Fibroblast of skin of right quadriceps (primary cell): Measurements from ENCODE around the gene PSMA1.
A peak's percentile ranks its signal among the peaks of the same experiment; 100 is the strongest.
"Not testable (repeated sequence)": the region's sequence is repeated elsewhere in the genome, so short reads cannot be mapped to it uniquely, and the experiment has no call there.

Source experiments
- DNase-seq: peaks from one replicate; pipeline ENCODE4 v3.0.0-alpha.2; 2013

Gene PSMA1

DNA sequence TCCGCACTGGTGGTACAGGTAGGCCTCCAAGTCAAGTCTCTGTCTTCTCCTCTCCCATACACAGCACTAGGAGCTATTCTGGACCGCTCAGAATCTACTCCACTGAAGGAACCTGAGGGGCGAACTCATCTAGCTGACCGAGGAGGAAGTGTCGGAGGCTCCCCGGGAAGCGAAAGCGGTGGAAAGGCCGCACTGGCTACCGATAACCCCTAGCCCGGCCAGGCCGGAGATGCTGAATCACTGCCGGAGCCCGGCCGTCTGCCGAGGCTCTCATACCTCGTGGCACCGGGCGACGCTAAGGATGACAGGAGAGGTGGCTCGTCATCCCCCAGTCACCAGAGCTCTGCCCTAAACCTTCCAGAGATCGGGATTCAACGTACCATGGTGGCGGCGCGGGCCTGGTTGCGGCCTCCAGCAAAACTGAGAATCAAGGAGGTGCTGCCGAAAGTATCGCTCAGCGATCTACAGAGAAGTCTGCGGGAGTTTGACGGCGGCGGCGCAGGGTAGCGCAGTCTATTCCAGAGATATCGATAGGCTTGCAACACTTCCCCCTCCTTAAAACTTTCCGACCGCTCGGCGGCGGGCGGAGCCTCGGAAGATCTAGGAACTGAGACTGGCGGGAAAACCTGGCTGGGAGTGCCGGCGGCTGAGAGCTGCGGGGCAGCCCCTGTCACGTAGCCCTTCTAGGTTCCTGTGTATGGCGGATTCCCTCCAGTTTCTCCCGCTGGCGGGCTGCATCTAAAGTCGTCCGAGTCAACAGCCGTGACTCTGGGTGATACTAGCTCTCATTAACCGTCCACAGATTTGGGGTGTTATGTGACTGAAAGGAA lies at the start of gene PSMA1:
TSS of gene PSMA1 (minus strand) at position 470 of the 830 bp plus-strand sequence. CDS start at position 383, 87 bp downstream.
- DNase-seq = peak; percentile 95

DNA sequence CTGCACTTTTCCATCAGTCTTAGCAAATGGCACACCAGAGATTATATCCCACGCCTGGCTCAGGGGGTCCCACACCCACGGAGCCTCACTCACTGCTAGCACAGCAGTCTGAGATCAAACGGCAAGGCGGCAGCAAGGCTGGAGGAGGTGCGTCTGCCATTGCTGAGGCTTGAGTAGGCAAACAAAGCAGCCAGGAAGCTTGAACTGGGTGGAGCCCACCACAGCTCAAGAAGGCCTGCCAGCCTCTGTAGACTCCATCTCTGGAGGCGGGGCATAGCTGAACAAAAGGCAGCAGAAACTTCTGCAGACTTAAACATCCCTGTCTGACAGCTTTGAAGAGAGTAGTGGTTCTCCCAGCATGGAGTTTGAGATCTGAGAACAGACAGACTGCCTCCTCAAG lies 49.3 kb upstream of the PSMA1 start:
- DNase-seq = not testable (repeated sequence)

DNA sequence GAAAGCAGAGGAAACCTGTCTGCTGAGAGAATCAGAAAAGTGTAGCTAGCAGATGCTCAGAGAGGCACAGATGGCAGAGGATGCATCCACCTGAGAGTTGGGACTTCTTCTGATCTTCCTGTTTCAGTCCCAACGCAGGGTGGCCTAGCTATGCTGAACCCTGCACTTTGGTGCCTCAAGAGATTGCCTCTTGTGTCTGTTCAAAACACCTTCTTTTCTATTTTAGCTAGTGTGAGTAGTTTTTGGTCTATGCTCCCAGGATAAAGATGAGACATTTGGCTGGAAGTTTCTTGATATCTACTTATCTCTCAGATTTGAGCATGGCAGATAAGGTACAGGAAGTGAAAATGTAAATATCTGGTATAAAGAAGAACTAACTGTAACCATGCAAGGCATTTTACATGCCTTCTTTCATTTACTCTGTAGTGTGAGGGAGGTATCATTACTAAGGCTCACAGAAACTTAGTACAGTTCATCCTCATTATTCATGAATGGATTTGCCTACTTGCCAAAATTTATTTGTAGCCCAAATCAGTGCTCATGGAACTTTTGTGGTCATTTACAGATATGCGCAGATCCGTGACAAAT lies 47.0 kb upstream of the PSMA1 start:
- no peak for DNase-seq

DNA sequence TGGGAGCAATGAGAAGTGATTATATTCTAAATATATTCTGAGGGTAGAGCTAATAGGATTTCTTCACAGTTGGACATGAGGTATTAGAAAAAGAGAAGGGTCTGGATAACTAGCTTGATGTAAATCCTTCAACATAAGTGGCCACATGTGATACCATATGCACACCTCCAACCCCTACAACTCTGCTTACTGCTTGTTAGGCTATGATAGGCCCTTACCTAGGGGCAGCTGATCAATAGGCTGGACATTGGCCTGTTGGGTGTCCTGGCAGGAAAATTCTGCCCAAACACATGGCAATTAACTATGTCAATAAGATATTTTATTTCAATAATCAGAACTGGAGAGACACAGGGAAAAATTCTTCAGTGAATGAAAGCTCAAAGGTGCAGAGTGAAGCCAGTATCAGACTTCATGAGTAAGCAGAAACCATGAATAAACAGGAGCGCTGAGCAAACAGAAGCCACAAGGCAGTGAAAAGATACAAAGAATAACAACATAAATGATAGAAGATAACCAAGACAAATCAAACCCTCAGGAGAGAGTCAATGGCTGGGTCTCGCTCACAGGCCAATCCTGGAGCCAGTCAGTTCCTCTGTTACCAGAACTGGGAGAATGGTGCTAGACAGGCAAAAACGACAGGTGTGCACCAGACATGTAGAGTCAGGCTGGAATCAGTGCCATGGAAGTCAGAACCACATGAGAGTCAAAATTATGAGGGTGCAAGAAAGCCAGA lies 46.3 kb upstream of the PSMA1 start:
- no peak for DNase-seq

DNA sequence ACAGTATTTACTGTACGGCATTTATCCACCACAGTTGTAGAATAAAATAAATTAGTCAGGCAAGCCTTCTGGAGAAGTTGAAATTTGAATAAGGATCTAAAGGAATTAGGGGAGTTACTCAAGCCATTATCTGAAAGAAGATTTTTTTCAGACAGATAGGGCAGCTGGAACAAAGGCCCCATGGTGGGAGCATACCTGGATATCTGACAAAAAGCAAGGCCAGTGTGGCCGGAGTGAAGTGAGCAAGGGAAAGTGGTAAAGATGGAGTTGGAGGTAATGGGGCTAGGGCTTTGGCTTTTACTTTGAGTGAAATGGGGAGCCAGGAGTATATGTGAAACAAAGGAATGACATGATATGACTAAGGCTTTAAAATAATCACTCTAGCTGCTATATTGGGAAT lies 45.7 kb upstream of the PSMA1 start:
- no peak for DNase-seq

DNA sequence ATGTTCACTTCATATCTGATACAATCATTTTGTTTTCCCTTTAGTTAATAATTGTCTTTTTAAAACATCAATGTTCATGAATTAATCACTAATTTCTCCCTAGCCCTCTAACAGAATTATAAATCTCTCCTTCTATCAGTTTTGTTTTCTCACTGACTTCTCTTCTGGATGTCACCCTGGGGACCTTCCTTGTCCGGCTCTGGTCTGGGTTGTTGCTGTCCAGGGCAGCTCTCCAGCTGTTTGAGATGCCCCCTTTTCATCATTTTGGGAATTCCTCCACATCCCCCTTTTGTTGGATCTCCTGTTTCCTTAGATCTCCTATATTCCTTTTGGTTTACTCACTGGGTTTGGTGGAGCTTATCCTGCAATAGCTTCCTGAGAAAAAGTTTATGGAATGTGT lies 35.6 kb upstream of the PSMA1 start:
- DNase-seq = peak; percentile 11

DNA sequence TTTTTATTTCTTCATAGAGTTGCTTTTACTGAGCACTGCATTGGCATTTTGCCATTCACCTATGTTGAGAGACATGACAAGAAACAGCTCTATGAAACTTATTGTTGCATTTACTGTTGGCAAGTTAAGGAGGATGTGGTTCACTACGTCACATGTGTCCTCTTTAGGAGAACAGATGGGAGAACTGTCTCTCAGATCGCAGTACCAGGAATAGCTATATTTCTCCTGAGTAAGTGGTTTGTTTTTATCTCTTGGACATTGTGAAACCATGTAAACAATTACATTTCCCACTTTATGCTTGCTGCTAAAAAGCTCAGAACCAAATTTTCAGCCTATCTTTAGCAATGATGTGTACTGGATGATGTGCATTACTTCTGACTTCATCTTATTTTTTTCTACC lies 34.8 kb upstream of the PSMA1 start:
- DNase-seq = no peak

DNA sequence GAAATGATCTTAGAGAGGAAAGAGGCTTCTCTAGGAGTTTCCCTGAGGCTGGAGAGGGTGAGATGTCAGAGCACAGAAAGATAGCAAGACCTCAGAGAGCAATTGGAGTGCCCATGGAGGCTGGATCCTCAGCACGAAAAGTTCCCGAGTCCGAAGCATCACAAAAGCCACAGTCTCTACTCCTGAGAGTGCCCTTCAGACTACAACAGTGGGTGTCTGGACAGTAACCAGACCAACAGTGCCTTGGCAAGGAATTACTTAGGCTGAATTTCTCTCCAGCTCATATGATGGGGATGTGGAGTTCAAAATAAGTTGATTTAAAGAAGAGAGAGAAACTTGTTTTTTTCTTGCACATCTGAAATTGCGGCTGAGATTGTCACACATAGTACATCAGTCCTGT lies 31.9 kb upstream of the PSMA1 start:
- no peak for DNase-seq

DNA sequence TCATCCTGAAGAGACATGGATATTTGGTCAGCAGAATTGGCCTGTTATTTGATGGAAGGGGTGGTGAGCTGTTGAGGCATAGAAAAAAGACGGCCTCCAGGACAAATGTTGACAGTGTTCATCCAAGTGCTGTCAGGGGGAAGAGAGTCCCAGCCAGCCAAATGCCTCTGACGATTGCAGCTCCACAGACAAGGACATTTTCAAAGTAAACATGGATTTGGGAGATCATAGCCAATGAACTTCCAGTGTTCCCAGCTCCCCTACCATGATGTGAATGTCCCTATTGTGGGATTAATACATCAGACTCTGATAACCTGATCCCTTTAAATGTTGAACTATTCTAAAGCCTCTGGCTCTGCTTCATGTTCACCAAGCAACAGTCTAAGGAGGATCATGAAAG lies 31.2 kb upstream of the PSMA1 start:
- DNase-seq = no peak

DNA sequence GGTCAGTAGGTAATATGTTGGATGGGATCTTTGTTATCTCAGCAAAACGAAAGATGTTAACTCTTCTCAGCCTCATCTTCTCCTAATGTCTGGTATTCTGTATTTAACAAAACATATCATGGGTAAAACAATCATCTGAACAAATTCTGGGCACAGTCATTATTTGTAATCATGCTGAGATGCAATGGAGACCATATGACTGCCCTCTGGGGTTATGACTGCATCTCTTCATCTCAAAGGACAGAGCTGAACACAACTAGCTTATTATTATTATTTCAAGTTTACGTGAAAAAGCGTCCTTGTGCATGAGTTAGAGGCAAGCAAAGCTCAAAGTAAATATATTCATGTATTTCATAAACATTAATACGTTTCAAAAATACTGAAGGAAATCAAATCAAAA lies 29.7 kb upstream of the PSMA1 start:
- DNase-seq = no peak

DNA sequence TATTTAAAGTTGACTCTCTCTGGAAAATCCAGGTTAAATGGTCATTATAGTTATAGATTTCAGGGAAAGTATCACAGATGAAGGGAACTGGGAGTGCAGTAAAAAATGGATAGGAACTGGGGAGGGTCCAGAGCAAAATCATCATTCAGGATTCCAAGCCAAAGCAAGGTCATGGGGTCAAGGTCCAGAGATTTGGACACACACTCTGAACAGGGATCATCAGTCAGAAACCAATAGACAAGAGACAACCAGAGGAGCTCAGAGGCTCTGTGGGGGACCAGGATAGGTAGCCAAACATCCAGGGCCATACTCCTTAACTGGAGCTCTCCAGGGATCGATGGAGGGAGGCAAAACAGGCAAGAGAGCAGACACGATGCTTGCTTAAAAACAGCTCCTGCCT lies 27.3 kb upstream of the PSMA1 start:
- no peak for DNase-seq

DNA sequence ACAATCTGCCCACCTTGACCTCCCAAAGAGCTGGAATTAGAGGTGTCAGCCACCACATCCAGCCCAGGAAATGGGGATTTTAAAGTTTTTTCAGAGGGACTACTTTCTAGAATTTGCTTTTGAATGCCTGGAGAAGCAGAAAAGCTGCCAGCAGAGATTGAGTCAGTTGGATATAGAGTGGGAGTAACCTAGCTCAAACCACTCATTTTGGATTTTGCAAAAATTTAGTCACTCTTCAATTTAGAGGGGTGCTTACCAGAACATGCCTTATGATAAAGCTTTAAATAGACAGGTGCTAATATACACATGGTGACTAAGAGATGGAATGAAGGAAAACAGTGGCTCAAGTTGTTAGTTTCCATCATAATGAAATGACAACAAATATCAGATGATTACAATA lies 26.5 kb upstream of the PSMA1 start:
- DNase-seq = no peak

DNA sequence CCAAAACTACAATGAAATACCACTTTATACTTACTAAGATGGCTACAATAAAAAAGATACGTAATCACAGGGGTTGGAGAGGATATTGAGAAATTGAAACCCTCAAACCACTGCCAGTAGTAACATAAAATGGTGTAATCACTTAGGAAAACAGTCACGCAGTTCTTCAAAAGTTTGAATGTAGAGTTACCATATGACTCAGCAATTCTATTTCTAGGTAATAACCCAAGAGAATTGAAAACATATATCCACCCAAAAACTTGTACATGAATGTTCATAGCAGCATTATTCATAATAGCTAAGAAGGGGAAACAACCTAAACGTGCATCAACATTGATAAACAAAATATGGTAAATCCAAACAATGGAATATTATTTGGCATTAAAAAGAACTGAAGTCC lies 24.4 kb upstream of the PSMA1 start:
- peak; percentile 47 for DNase-seq

DNA sequence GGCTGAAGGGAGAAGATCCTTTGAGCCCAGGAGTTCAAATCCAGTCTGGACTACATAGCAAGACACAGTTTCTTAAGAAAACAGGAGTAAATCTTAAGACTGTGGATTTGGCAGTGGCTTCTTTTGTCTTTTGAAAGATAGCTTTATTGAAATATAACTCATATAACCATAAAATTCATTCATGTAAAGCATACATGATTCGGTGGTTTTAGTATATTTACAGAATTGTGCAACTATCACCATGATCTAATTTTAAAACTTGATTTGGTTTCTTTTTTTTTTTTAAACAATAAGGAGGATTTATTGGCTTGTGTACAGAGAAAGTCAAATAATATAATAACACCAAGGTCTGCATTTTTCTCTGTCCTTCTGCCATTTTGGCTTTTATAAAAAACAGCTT lies 23.1 kb upstream of the PSMA1 start:
- no peak for DNase-seq

DNA sequence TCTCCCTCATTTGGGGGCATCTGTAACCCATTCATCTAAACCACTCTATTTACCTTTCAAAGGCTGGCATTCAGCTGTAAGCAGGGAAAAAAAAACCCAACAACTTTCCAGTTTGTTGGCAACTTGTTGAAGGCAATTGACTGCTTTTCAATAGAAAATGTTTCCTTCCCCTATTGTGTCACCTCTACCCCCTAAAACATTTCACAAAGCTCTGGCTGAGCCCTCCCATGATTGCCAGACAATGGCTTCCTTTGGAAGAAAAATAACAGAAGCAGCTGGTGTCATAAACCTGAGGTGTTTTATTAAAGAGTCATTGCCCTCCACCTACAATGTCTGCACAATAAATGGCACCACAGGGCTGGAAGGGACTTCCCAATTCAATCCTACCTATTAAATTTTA lies 22.1 kb upstream of the PSMA1 start:
- no peak for DNase-seq

DNA sequence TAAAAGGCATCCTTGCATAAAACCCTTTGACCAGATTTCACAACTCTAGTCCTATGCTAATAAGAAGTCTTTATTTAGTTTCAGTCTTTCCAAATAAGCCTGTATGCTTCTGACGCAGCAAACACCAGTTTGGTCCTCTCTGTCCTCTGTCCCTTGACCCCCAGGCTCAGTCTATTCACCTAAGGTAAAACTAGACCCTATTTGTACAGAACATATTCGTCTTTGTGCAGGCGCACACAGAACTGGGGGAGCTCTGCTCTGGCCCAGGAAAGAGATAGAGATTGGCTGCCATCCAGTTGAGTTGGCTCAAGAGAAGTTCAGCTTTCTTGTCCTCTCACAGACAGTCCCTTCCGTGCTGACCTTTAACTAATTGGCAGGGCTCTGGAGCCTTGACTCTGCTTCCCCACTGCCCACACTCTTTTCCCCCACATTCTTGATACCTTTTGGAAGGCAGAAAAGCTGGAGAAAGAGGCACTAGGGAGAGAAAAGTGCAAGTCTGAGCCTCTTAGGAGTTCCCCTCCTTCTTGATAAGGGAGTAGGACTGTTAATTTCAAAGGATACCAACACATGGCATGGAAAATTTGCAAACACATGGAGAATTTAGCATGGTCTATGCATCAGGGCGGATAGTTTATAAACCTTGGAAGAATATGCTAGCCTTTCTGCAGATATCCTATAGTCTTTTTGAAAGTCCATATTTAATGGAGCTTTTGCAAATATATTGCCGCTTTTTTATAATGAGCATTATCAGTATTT lies 21.2 kb upstream of the PSMA1 start:
- DNase-seq = no peak

DNA sequence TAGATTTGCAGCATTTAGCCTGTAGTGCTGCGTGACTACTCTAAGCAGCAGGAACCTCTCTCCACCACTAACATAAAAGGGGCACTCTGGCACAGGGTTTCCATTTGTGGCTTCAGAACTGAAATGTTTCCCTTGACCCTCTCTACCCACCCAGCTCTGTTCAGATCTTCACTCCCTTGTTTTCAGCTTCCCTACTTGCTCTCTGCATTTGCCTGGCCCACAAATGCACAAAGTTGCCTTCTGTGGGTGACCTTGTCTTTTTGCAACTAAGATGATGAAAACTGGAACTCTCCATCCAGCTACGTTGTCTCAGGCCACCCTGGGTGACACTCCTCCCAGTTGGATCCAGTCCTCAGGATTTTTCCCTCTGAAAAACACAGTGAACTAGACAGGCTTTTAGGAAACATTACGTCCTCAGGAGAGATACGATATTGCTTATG lies 19.8 kb upstream of the PSMA1 start:
- no peak for DNase-seq

DNA sequence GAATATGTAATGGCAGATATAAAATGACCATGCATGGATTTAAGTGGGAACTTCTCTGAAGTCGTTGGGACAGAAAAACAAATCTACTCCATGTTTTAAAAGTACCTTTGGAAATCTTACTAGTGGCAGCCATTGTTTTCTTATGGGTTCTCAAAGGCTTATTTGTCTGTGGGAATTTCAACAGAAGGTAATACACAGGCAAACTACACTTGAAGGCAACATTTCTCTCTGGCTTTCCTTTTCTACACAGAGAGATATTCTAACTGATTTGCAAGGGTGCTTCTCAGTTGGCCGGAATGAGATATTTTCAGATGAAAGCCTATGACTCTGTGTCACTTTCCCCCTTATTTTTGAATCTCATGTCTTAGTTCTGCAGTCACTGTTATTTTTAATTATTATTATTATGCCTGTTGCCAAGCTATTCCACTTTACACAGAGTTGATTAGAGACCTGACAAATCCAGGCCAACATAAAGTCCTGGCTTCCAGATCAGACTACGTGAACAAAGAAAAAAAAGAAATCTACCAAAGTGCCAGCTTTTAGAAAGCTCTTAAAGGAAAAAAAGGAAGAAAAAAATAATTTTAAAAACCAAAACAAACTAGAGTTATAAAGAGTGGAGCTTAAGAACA lies 18.9 kb upstream of the PSMA1 start:
- DNase-seq = no peak

DNA sequence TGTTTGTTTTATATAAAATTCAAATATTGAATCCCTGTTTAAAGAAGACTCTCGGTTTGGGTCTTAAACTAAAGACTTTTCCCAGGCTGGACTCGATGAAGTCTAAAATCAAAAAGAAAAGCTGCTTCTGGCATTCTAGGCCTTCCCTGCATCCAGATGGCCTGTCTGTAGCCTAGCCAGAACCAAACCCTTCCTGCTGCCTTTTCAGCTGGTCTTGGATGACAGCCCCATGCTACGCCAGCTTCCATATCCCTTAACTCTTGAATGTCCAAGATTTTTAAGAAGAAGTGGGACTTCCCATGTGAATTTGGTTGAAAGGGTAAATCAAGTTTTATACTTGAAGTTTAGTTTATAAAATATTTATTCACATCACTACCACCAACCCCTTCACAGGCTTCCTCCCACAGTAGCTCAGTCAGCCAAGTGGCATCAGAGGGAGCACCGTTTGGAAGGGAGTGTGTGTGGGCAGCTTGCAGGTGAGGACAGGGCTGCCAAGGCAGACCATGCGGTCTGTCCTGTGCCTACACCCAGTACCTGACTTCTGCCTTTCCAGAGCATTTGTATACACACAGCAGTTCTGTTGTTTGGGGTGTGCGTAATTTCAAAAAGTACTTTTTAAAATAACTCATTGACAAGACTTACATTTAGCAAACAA lies 18.2 kb upstream of the PSMA1 start:
- DNase-seq = no peak

DNA sequence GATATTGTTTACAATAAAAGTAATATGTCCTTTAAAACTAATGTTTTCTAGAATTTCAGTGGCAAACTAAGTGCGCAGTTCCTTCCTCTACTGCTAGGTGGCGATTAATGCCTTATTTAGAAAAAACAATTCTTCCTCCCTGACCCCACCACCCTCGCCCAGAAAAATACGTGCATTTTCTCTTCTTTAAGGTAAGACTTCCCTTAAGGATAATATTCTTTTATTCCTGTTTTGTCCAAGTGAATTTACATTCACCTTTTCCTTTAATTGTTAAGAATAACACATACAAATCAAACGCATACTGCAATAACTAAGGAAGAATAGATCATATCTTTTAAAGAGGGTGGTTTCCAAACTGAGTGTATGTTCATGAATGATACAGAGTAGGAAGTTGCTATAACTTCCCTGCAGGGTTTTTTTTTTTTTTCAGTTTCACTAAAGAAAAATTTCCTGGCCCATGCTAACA lies 17.0 kb upstream of the PSMA1 start:
- peak; percentile 11 for DNase-seq

DNA sequence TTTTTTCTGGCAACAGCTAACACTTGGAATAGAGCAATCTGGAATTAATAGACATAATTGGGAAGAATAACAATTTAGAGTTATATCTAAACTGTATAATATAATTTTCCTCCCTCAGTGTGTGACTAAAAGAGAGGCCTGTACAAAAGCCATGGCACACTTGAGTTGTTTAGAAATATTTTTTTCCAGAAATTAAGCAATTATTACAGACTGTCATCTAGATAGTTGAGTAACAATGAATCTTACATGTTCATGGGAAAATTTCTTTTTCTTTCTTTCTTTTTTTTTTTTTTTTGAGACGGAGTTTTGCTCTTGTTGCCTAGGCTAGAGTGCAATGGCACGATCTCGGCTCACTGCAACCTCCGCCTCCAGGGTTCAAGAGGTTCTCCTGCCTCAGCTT lies 15.0 kb upstream of the PSMA1 start:
- DNase-seq = not testable (repeated sequence)

DNA sequence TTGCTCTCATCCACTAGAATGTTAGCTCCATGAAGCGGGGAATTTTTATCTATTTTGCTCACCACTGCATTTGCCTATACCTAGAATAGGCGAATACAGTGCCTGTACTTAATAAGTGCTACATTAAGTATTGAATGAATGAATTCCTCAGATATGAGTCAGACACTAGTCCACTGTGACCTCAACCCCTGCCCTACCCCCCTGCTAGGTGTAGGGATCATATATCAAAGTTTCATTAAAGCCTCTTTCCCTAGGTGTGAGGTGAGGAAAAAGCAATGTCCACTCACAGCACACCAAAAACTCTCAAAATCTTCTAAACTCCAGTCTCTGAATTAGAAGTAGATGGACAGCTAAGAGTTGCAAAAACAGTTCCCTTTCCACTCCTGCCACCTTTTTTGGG lies 9.8 kb upstream of the PSMA1 start:
- DNase-seq = no peak
